ENCODE data around the gene MOB2.

MOB2 gene

DNA sequence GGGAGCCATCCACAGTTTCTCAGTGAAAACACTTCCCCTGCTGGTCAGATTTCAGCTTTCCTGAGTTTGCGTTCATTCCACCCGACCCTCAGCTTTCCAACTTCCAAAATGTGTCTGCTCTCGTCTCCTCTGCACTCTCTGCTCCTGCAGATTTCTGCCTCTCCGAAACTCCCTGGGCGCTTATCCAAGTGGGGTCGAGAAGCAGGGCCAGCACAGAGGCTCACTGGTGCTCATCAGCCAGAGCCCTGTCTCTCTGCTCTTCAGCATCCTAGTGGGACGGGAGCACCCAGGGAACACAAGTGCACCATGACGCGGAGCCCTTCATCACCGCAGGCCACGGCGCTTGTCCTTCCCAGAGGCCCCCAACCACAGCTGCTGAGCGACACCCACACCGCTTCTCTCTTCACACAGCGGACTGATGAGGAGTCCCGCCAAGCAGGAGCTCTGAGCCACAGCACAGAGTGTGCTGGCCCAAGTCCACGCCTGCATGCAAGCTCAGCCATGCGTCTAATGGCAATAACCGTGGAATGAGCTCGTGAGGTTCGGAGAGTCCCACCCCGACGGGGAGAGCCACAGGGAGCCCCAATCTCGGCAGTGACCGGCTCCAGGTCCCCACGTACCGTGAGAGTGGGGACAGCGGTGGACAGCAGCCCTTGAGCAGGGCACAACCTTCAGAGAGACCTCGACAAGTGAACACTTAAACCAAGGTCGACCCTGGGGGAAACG, 27.9 kb upstream of the MOB2 start:
- no peak for ATAC-seq
- TF ChIP-seq ZNF565 (CRISPR knock-in tag; conservative IDR thresholded peaks at IDR 0.05; ENCODE audit: low read depth) (no peak), ARNTL (CRISPR knock-in tag; IDR thresholded peaks at IDR 0.05; ENCODE audit: borderline replicate concordance, low read depth) (no peak), BACH2 (CRISPR knock-in tag; IDR thresholded peaks at IDR 0.05; ENCODE audit: borderline replicate concordance) (no peak), ZFP30 (CRISPR knock-in tag; IDR thresholded peaks at IDR 0.05) (no peak), OSR1 (CRISPR knock-in tag; IDR thresholded peaks at IDR 0.05) (no peak), ZFP3 (CRISPR knock-in tag; IDR thresholded peaks at IDR 0.05) (no peak), ISL1 (CRISPR knock-in tag; IDR thresholded peaks at IDR 0.05) (no peak), TOX (CRISPR knock-in tag; IDR thresholded peaks at IDR 0.05; ENCODE audit: borderline replicate concordance) (no peak)
- TF ChIP-seq, protein P1, sequence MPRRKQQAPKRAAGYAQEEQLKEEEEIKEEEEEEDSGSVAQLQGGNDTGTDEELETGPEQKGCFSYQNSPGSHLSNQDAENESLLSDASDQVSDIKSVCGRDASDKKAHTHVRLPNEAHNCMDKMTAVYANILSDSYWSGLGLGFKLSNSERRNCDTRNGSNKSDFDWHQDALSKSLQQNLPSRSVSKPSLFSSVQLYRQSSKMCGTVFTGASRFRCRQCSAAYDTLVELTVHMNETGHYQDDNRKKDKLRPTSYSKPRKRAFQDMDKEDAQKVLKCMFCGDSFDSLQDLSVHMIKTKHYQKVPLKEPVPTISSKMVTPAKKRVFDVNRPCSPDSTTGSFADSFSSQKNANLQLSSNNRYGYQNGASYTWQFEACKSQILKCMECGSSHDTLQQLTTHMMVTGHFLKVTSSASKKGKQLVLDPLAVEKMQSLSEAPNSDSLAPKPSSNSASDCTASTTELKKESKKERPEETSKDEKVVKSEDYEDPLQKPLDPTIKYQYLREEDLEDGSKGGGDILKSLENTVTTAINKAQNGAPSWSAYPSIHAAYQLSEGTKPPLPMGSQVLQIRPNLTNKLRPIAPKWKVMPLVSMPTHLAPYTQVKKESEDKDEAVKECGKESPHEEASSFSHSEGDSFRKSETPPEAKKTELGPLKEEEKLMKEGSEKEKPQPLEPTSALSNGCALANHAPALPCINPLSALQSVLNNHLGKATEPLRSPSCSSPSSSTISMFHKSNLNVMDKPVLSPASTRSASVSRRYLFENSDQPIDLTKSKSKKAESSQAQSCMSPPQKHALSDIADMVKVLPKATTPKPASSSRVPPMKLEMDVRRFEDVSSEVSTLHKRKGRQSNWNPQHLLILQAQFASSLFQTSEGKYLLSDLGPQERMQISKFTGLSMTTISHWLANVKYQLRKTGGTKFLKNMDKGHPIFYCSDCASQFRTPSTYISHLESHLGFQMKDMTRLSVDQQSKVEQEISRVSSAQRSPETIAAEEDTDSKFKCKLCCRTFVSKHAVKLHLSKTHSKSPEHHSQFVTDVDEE (CRISPR knock-in tag; IDR thresholded peaks at IDR 0.05) = no peak
- TF ChIP-seq, protein P2, sequence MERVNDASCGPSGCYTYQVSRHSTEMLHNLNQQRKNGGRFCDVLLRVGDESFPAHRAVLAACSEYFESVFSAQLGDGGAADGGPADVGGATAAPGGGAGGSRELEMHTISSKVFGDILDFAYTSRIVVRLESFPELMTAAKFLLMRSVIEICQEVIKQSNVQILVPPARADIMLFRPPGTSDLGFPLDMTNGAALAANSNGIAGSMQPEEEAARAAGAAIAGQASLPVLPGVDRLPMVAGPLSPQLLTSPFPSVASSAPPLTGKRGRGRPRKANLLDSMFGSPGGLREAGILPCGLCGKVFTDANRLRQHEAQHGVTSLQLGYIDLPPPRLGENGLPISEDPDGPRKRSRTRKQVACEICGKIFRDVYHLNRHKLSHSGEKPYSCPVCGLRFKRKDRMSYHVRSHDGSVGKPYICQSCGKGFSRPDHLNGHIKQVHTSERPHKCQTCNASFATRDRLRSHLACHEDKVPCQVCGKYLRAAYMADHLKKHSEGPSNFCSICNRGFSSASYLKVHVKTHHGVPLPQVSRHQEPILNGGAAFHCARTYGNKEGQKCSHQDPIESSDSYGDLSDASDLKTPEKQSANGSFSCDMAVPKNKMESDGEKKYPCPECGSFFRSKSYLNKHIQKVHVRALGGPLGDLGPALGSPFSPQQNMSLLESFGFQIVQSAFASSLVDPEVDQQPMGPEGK (CRISPR knock-in tag; IDR thresholded peaks at IDR 0.05; ENCODE audit: borderline replicate concordance) = no peak
- TF ChIP-seq, protein P3, sequence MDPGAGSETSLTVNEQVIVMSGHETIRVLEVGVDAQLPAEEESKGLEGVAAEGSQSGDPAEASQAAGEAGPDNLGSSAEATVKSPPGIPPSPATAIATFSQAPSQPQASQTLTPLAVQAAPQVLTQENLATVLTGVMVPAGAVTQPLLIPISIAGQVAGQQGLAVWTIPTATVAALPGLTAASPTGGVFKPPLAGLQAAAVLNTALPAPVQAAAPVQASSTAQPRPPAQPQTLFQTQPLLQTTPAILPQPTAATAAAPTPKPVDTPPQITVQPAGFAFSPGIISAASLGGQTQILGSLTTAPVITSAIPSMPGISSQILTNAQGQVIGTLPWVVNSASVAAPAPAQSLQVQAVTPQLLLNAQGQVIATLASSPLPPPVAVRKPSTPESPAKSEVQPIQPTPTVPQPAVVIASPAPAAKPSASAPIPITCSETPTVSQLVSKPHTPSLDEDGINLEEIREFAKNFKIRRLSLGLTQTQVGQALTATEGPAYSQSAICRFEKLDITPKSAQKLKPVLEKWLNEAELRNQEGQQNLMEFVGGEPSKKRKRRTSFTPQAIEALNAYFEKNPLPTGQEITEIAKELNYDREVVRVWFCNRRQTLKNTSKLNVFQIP (CRISPR knock-in tag; IDR thresholded peaks at IDR 0.05; ENCODE audit: borderline replicate concordance, low read depth) = no peak
- TF ChIP-seq, protein P4, sequence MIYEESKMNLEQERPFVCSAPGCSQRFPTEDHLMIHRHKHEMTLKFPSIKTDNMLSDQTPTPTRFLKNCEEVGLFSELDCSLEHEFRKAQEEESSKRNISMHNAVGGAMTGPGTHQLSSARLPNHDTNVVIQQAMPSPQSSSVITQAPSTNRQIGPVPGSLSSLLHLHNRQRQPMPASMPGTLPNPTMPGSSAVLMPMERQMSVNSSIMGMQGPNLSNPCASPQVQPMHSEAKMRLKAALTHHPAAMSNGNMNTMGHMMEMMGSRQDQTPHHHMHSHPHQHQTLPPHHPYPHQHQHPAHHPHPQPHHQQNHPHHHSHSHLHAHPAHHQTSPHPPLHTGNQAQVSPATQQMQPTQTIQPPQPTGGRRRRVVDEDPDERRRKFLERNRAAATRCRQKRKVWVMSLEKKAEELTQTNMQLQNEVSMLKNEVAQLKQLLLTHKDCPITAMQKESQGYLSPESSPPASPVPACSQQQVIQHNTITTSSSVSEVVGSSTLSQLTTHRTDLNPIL (CRISPR knock-in tag; IDR thresholded peaks at IDR 0.05; ENCODE audit: low read depth) = no peak

DNA sequence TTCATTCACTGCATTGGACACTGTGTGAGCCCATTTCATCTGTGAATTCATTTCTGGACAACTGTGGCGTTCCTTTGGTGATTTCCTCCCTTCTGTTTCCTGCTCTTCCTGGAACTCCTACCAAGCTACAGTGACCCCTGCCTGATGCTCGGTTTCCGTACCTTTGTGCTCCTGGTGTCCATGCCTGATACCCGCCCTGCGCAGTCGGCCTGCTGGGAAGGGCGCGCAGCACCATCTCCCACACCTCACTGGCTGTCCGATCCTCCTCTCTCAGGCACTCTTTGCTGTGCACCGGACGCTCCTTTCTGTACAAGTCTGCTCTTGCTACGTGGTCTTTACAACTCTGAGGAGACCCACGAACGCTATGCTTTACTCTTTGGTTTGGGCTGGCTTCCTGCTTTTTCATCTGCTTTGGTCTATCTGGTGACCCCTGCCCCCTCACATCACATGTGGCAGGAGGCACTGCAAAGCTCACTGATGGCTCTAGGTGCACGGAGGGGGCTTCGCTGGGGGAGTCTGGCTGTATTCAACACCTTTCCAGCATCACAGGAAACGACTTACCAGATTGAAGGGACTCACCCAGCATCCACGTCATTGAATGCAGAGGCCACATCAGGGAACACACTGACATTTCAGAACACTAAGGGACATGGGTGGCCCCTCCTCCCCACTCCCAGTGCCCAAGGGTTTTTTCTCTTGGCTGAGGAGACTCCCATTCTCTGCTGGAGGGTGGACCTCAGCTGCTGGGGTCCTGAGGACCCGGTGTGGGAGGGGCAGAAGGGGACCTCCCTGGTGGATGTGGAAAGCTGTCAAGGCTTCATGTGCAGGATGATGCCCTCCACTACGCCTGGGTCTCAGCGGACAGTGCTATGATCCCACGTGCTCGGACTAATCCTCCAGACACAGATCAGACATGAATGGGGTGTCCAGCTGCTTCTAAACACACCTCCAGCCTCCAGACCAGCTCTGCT, 27.0 kb upstream of the MOB2 start:
- no peak for ATAC-seq
- TF ChIP-seq, protein P3 (CRISPR knock-in tag; IDR thresholded peaks at IDR 0.05; ENCODE audit: borderline replicate concordance, low read depth) = no peak
- TF ChIP-seq PPARA (CRISPR knock-in tag; IDR thresholded peaks at IDR 0.05; ENCODE audit: borderline replicate concordance) = no peak
- no peak for TF ChIP-seq BACH2 (CRISPR knock-in tag; IDR thresholded peaks at IDR 0.05; ENCODE audit: borderline replicate concordance)
- TF ChIP-seq, protein P5, sequence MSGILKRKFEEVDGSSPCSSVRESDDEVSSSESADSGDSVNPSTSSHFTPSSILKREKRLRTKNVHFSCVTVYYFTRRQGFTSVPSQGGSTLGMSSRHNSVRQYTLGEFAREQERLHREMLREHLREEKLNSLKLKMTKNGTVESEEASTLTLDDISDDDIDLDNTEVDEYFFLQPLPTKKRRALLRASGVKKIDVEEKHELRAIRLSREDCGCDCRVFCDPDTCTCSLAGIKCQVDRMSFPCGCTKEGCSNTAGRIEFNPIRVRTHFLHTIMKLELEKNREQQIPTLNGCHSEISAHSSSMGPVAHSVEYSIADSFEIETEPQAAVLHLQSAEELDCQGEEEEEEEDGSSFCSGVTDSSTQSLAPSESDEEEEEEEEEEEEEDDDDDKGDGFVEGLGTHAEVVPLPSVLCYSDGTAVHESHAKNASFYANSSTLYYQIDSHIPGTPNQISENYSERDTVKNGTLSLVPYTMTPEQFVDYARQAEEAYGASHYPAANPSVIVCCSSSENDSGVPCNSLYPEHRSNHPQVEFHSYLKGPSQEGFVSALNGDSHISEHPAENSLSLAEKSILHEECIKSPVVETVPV (CRISPR knock-in tag; IDR thresholded peaks at IDR 0.05) = no peak
- TF ChIP-seq TCF4 (CRISPR knock-in tag; IDR thresholded peaks at IDR 0.05; ENCODE audit: borderline replicate concordance) = no peak
- no peak for TF ChIP-seq ZNF70 (CRISPR knock-in tag; IDR thresholded peaks at IDR 0.05)
- no peak for TF ChIP-seq ISL1 (CRISPR knock-in tag; IDR thresholded peaks at IDR 0.05)
- TF ChIP-seq ARNTL (CRISPR knock-in tag; IDR thresholded peaks at IDR 0.05; ENCODE audit: borderline replicate concordance, low read depth) = no peak
- TF ChIP-seq, protein P4 (CRISPR knock-in tag; IDR thresholded peaks at IDR 0.05; ENCODE audit: low read depth) = no peak
- no peak for TF ChIP-seq ZNF565 (CRISPR knock-in tag; conservative IDR thresholded peaks at IDR 0.05; ENCODE audit: low read depth)
- TF ChIP-seq ZNF8 (CRISPR knock-in tag; IDR thresholded peaks at IDR 0.05) = no peak
- TF ChIP-seq ZFP30 (CRISPR knock-in tag; IDR thresholded peaks at IDR 0.05) = no peak
- no peak for TF ChIP-seq ESRRG (CRISPR knock-in tag; IDR thresholded peaks at IDR 0.05)
- no peak for TF ChIP-seq GLIS3 (CRISPR knock-in tag; IDR thresholded peaks at IDR 0.05)
- TF ChIP-seq, protein P2 (CRISPR knock-in tag; IDR thresholded peaks at IDR 0.05; ENCODE audit: borderline replicate concordance) = no peak
- TF ChIP-seq RARB (CRISPR knock-in tag; IDR thresholded peaks at IDR 0.05) = no peak
- TF ChIP-seq OSR1 (CRISPR knock-in tag; IDR thresholded peaks at IDR 0.05) = no peak
- no peak for TF ChIP-seq ZFP3 (CRISPR knock-in tag; IDR thresholded peaks at IDR 0.05)
